Upper lobe of right lung (tissue), 1 donor: ENCODE data around the gene TARP.
"Not testable (repeated sequence)": the region's sequence is repeated elsewhere in the genome, so short reads cannot be mapped to it uniquely, and the experiment has no call there.

Experiments used
- ATAC-seq: fragments of 200-7000 bp; cut with Tn5 transposase; one replicate; pipeline ENCODE4 v1.9.1; 2020; ENCODE audit warnings: mild to moderate bottlenecking, moderate library complexity
- DNase-seq: peaks from one replicate; pipeline ENCODE4 v3.0.0-alpha.2; 2020
- H3K27ac ChIP-seq: fragments of 200-600 bp; one replicate; pipeline ENCODE4 v1.8.0; 2022
- H3K27me3 ChIP-seq: fragments of 200-600 bp; one replicate; pipeline ENCODE4 v1.8.0; 2022; ENCODE audit warnings: mild to moderate bottlenecking
- H3K36me3 ChIP-seq: fragments of 200-600 bp; one replicate; pipeline ENCODE4 v1.8.0; 2022
- H3K4me1 ChIP-seq: fragments of 200-600 bp; one replicate; pipeline ENCODE4 v1.8.0; 2022
- H3K4me3 ChIP-seq: fragments of 200-600 bp; one replicate; pipeline ENCODE4 v1.8.0; 2022; ENCODE audit warnings: mild to moderate bottlenecking
- H3K9me3 ChIP-seq: fragments of 200-600 bp; one replicate; pipeline ENCODE4 v1.8.0; 2022
- intact Hi-C: fragments of 100-400 bp; cut with DNase I; formaldehyde crosslinking; loops from one replicate; pipeline ENCODE4 v1.11.0; 2022
- TF ChIP-seq, protein P1 (sequence below): fragments of 200-600 bp; IDR thresholded peaks from one replicate; pipeline ENCODE4 v1.8.0; 2022; ENCODE audit warnings: antibody characterized with exemption
- donor health status: DM: no; HTN: yes; CAD: no; lungs with severe emphysema.

The TARP gene

DNA sequence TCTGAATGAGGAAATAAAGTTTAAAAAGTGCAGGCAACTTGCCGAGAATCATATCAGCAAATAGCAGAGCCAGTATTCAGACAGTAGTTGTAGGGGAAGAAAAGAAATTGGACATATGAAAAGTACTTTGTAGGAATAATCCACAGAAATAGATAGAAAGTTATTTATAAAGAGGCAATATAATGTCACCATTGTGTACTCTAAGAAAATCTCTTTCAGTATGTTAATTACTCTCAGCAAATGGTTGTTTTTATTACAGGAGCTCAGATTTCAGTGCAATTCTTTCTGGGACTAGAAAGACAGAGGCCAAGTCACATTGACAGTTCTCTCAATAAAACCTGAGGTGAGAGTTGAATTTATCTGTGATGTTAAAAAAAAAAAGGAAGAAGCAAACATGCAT, 10.2 kb downstream of the TARP start:
- DNase-seq, ATAC-seq, H3K4me3 ChIP-seq, H3K27ac ChIP-seq, H3K27me3 ChIP-seq, H3K4me1 ChIP-seq, intact Hi-C loops, H3K36me3 ChIP-seq, H3K9me3 ChIP-seq: not testable (repeated sequence)

DNA sequence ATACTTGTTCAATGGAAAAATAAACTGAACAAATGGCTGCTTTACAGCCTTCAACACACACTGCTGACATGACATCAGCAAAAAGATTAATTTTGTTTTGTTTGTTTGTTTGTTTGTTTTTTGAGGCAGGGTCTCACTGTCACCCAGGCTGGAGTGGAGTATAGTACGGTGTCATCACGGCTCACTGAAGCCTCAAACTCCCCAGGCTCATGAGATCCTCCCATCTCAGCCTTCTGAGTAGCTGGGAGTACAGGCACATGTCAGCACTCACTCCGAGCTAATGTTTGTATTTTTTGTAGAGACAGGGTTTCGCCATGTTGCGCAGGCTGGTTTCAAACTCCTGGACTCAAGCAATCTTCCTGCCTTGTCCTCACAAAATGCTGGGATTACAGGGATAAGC, 10.9 kb downstream of the TARP start:
- TF ChIP-seq, protein P1, sequence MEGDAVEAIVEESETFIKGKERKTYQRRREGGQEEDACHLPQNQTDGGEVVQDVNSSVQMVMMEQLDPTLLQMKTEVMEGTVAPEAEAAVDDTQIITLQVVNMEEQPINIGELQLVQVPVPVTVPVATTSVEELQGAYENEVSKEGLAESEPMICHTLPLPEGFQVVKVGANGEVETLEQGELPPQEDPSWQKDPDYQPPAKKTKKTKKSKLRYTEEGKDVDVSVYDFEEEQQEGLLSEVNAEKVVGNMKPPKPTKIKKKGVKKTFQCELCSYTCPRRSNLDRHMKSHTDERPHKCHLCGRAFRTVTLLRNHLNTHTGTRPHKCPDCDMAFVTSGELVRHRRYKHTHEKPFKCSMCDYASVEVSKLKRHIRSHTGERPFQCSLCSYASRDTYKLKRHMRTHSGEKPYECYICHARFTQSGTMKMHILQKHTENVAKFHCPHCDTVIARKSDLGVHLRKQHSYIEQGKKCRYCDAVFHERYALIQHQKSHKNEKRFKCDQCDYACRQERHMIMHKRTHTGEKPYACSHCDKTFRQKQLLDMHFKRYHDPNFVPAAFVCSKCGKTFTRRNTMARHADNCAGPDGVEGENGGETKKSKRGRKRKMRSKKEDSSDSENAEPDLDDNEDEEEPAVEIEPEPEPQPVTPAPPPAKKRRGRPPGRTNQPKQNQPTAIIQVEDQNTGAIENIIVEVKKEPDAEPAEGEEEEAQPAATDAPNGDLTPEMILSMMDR: no peak
- Histone ChIP-seq H3K9me3 (no peaks in the 10 kb centered on the region), H3K4me3 (no peak overlapping the region), H3K4me1 (no peaks in the 10 kb centered on the region), H3K27me3 (no peaks in the 10 kb centered on the region), H3K27ac (no peak overlapping the region), H3K36me3 (no peaks in the 10 kb centered on the region)
- intact Hi-C loops: no loop called here
- ATAC-seq (no peak), DNase-seq (no peak)

DNA sequence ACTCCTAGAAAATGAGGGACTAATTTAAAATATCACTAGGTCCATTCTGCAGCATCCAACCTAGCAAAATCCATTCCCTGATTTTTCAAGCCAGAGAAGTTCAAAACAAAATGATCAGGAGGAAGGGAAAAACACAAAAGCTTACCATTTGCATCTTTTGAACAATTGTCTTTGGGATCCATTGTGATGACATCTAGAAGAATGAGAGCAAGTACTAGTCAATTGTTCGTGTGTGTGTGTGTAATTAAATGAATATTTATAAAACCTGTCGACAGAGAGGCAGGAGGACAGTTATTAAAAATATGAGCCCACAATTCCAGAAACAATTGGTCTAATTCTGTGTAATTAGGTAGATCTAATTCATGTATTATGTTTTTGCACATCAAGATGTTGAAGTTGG, 11.4 kb downstream of the TARP start:
- ATAC-seq, H3K27me3 ChIP-seq, H3K9me3 ChIP-seq, intact Hi-C loops, H3K36me3 ChIP-seq, H3K4me3 ChIP-seq, DNase-seq, H3K27ac ChIP-seq, H3K4me1 ChIP-seq: not testable (repeated sequence)

DNA sequence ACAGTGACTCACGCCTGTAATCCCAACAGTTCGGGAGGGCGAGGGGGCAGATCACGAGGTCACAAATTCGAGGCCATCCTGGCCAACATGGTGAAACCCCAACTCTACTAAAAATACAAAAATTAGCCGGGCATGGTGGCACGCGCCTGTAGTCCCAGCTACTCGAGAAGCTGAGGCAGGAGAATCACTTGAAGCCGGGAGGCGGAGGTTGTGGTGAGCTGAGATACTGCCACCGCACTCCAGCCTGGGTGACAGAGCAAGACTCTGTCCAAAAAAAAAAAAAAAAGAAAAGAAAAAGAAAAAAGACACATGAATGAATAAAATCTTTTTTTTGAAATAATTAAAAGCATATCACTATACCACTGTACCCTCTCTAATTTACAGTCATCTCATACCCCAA, 11.8 kb downstream of the TARP start:
- H3K9me3 ChIP-seq, H3K27me3 ChIP-seq, intact Hi-C loops, H3K27ac ChIP-seq, H3K36me3 ChIP-seq, H3K4me1 ChIP-seq, DNase-seq, ATAC-seq, H3K4me3 ChIP-seq: not testable (repeated sequence)

DNA sequence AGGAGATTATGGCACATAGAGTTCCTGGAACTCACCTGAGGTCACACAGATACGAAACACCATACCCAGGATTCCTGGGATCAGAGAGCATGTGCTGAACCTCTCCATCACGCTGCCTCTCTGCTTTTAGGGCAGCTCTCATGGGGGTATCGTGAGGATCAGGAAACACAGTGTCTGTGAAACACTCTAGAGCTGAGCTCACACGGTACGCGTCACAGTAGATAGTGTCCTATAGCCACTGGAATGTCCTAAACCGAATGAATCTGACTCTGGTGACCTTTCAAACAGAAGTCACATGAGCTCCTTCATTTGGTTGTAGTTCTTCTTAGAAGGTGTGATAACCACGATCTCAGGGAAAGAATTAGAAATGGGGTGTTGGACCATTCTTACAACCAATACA, 14.3 kb downstream of the TARP start:
- ATAC-seq: peak; percentile 28
- not testable (repeated sequence) for DNase-seq

DNA sequence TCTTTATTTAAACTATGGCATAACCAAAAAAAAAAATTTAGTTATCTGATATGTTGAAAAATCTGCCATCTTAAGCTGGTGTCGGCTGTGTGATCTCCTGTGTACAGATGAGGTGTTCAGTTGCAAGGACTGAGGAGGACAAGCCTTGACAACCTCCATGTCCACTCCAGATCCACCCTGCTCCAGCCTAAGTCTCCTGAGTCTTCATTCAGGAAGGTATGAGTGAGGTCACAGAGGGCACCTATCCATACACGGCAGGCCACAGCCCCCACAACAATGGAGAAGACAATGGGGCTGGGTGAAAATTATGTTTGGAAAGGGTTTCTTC, 16.1 kb downstream of the TARP start:
- DNase-seq (no peak), ATAC-seq (peak; percentile 53)
- Histone ChIP-seq H3K27ac (no peak overlapping the region), H3K36me3 (no peaks in the 10 kb centered on the region), H3K27me3 (no peaks in the 10 kb centered on the region), H3K4me1 (no peaks in the 10 kb centered on the region), H3K4me3 (no peak overlapping the region), H3K9me3 (no peaks in the 10 kb centered on the region)
- intact Hi-C loops: no loop called here
- TF ChIP-seq, protein P1: no peak

More for the DNA sequence above, 14.3 kb downstream of the TARP start:
- H3K4me3 ChIP-seq, H3K9me3 ChIP-seq, H3K27me3 ChIP-seq, H3K27ac ChIP-seq, H3K36me3 ChIP-seq, H3K4me1 ChIP-seq, intact Hi-C loops: not testable (repeated sequence)

DNA sequence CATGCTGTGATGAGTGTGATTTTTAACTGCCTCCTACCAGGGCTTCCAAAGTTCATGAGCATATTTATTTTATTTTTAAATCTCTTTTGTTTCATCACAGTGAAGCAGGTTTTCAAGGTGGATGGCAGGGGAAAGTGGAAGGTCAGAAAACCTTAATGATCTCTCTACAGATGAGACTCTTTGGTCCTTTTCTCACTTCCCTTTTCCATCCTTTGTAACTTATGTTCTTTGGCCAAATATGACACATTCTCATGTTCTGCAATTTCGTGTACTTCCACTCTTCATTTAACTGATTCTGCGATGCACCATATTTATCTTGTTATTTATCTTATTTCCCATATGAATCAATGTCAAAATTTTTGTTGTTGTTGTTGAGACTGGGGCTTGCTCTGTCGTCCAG, 23.6 kb downstream of the TARP start:
- H3K27ac ChIP-seq, H3K36me3 ChIP-seq, H3K27me3 ChIP-seq, H3K4me1 ChIP-seq, intact Hi-C loops, H3K9me3 ChIP-seq, H3K4me3 ChIP-seq, DNase-seq: not testable (repeated sequence)
- peak; percentile 53 for ATAC-seq

DNA sequence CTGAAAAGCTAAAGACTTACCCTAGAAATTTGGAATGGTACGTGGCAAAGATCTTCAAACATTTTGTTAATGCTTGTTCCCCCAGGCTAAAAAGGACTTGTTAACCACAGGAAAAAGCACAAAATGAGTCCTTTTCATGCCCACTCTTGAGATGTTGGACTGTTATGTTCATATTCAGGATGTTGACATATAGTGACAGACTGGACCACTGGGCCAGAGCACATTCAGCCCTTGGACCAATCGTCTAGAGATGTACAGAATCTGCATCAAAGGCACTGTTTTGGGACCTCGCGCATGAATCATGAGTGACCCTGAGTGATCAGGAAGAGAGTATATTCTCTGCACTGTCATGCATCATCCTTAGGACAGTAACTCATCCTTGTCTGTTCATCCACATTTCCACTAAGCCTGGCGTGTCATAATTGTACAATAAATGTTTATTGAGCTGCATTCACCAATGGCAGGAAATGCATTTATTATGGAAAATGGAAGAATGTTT, 25.3 kb downstream of the TARP start:
- Histone ChIP-seq H3K27me3 (no peaks in the 10 kb centered on the region), H3K27ac (no peak overlapping the region), H3K9me3 (no peaks in the 10 kb centered on the region), H3K36me3 (no peaks in the 10 kb centered on the region), H3K4me1 (no peaks in the 10 kb centered on the region), H3K4me3 (no peak overlapping the region)
- DNase-seq (no peak), ATAC-seq (no peak)
- TF ChIP-seq, protein P1: no peak
- intact Hi-C loops: no loop called here
